ENCODE results near the gene CDH13.

The CDH13 gene

DNA sequence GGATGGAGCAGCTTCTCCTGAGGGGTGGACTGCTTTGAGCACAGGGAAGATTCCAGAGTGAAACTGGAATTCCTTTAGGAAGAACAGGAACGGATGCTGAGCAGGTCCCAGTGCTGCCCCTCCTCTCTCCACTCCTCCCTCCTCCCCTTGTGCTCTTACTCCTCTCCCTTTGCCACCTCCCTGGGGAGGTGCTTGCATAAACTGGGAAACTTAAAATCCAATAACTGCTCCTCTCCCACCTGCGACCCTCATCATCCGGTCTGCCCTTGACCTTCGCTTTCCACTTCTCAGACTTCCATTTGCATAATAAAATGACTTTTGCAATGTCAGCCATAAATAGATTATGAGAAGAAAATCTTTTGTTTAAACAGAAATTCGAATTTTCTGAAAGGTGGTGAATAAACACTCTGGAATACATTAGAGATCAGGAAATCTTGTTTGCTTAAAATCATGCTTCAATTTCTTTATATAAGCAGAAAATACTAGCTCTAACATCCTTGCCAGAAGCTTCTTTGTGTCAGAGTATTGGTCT is 1204.8 kb downstream of the CDH13 start:
- DNase-seq: no peak

DNA sequence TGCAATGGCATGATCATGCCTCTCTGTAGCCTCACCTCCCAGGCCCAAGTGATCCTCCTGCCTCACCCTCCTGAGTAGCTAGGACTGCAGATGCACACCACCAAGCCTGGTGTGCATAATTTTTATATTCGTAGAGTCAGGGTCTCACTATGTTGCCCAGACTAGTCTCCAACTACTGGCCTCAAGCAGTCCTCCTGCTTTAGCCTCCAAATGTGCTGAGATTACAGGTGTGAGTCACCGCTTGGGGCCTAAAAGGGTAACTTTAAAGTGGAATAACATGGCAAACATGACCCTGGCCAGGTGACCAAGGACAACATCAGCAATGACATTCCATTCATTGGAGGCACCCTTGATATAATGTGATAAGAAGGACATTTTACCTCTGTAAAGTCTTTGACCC is 1207.2 kb downstream of the CDH13 start:
- DNase-seq: no peak

DNA sequence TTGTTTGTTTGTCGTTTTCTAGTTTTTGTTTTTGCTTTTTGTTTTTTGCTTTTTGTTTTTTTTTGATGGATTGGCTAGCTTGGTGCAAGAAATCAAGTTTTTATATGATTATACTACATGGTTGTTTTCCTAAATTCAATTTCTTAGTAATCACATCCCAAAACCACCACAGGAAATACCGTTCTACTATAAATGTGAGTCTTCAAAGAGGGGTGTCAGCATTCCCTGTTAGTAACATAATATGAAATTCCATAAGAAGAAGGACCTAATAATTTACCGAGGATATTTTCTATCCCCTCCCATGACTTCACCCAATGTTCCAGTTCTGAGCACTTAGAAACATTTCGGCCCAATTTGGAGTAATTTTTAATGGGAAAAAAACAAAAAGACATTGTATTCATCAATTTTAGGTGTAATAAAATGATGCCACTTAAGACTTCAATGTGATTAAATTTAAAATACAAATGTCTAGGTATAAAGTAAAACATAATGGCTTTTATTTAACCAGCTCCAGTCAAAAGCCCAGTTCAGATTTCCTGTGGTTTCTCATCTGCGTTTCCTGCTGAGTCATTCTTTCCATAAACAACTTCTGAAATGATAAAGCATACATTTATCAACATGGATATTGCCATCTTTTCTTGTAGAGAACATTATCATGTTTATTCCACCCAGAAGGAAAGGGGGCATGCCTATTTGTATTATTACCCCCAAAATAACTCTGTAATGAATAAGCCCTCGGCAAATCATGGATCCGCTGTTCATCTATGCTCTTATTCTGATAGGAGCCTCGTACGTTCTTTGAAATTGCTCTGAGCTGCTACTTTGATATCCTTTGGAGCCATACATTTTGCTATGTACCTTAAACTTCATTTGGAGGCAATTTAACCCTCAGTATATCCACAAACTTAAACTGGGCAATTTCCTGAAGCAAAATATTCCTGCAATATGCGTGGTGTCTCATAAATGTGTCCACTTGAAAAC is 1209.1 kb downstream of the CDH13 start:
- no peak for DNase-seq

DNA sequence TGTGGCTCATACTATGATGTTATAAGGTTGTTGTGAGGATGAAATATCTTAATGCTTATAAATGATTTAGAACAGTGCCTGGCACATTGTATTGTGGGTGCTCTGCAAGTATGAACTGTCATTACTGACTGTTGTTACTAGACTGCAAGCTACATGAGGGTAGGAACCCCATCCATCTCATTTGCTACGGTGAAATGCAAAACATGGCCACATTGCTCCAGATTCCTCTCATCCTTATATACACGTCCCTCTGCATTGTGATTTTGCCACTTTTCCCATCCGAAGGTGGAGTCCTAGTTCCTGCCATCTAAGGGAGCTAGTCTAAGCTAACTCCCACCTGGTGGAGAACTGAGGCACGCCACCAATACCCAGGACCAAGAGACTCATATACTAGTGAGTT is 1210.8 kb downstream of the CDH13 start:
- DNase-seq: no peak

DNA sequence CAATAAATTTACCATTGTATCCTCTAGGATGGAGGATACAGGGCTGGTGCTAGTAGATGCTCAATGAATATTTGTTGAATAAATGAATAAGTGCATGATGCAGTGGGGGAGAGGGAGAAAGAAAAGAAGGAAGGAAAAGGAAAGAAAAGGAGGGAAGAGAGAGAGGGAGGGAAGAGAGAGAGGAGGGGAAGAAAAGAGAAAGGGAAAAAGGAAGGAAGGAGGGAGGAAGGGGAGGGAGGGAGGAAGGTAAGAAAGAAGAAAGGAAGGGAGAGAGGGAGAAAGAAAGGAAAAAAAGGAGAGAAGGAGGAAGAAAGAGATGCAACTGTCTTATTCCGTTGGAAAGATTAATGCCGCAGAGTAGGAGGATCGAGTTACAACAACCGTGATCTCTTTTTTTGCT is 1211.4 kb downstream of the CDH13 start:
- DNase-seq: no peak

DNA sequence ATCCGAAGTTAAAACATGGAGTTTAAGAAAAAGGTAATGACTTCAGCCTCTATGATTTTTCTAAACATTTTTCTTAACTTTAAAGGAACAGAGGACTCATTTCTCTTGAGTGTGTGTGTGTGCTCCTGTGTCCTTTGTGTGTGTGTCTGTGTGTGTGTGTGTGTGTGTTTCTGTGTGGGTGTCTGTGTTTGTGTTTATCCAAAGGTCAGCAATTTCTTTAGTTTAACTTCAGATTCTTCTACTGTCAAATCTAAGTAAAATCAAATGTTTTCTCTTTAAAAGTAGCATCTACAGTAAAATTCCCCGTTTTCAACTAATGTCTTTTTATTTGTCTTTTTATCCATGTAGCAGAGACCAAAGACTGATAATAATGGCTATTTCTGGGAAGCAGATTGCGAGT is 1212.8 kb downstream of the CDH13 start:
- no peak for DNase-seq

DNA sequence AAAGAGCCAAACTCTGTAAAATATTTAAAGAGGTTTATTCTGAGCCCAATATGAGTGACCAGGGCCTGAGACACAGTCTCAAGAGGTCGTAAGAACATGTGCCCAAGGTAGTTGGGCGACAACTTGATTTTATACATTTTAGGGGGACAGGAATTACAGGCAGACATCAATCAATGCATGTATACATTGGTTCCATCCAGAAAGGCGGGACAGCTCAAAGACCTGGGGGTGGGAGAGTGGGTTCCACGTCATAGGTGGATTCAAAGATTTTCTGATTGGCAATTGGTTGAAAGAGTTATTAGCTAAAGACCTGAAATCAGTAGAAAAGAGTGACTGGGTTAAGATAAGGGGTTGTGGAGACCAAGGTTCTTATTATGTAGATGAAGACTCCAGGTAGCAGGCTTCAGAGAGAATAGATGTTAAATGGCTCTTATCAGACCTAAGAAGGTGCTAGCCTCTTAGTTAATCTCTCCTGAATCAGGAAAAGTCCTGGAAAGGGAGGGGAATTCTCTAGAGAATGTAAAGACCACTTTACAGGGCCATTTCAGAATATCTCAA is 1213.4 kb downstream of the CDH13 start:
- no peak for DNase-seq

DNA sequence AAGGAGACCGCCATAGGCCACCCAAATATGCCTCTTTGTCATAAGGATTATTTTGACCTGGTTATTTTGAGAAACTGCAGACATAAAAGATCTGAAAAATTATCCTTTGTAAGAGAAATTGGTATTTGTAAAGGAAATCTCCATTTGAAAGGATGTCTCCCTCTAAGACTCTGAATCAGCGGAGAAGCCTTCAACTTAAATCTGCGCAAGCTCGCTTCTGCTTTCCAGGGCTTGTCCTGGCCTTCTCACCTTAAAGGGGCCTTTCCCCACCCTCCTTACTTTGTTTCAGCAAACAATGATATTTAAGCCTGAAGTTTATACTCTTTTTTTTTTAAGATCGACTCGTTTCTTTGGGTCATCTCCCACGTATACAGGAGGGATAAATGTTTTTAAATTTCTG is 1215.5 kb downstream of the CDH13 start:
- DNase-seq: no peak

DNA sequence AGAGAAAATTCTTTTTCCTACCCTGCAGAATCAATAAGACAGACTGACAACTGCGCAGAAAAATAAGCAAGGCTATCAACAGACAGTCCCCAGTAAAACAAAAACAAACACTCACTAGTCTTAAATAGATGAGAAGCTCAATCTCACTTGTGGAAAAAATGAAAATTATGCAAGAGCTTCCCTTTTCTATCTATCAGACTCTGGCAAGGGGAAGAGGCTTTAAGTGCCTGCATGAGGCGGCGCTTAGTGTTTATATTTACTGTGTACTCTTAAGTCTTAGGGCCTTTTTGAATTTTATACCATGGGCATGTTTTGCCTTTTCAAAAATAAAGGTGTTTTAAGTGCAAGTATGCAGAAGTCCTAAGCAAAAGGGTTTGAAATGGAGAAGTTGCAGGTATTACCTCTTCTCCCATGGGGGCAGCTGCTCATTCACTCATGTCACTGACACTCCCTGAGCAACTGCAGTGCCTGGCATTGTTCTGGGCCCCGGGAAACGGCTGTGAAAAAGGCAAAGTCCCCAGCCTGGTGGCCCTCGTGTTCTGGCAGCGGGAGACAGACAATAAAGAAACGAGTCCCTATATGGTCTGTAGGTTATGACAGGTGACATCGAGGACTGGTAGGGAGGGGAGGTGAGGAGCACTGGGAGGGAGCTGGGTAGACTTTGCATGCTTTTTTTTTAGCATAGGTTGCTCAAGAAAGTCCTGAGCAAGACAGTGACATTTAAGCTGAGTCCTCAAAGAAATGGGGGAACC is 1216.2 kb downstream of the CDH13 start:
- no peak for DNase-seq

DNA sequence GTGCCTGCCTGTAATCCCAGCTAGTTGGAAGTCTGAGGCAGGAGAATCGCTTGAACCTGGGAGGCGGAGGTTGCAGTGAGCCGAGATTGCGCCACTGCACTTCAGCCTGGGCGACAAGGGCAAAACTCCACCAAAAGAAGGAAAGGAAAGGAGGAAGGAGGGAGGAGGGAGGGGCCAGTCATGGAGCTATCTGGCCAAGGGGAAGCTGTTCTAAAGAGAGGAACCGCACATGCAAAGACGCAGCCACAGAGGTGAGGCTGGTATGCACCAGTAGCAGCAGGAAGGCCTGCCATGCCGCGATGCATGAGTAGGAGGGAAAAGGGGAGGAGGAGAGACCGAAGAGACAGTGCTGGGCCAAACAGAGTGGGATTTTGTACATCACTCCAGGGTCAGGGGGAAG is 1216.9 kb downstream of the CDH13 start:
- DNase-seq: no peak

DNA sequence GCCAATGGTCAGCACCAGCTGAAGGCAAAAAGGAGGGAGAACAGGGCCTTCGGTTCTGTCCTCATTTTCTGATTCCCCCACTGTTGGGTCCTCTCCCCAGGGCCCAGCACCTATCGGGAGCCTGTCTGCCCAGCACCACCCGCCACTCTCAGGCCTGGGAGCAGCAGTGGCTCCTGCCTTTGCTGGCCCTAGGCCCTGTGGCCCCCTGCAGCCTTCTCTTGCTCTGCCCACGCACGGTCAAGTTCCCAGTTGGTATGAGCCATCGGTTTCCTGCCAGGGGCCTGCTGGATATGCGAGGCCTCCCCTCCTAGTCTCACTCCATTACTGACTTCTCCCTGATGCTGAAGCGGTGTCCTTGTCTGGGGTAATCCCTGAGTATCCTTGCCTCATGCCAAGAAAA is 1218.5 kb downstream of the CDH13 start:
- no peak for DNase-seq

DNA sequence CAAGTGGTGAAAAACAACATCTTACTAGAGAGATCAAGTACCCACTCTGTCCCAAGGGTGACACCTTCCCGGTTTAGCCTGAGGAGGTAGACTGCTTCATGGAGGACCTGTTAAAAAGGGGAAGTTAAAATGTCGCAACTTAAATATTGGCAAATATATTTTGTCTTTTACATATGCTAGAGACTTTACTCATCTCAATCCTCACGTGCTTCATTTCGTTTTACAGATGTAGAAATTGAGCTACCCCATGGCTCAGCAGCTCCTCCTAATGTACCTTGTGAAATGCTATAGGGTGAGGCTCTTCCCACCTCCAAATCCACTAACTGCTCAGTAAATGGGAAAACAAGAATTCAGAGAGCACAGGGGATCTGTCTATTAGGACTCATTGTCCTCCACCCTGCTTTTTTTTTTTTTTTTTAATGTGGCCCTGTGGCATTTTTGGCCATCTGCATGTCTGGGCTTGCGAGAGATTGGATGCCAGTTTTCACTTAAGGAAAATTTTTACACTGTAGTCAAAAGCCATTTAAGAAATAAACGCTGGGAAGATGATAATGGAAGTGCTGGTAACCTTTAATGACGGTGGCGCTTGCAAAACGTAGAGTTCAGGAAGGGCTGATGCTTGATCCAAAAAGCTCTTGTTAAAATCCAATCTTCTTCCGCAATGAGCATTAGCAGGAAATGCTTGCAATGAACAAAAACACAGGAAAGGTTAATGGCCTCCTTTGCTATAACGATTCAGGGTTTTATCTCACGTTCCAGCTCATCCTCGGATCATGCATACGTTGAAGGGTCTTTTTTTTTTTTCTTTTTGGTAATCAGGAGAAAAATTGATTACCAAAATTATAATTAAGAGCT is 1220.8 kb downstream of the CDH13 start:
- DNase-seq: no peak

DNA sequence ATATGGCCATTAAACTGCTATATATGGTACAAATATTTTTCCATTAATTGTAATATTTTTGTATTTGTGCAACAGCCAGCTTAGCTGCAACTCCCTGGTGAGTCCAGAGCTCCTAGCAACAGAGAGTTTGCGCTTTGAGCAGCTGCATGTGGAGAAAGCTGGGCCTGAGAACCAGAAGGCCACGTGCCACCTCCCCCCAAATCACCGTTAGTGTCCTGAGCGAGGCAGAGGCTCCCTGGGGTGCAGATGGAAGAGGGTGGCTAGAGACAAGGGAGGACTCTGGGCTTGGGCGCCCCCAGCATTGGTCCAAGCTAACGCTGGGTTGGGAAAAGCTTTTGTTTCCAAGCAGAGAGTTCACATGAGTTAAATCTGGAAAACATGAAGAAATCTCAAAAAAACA is 1222.7 kb downstream of the CDH13 start:
- no peak for DNase-seq
